ENCODE measurements around the gene TTLL5.

- no peak for TF ChIP-seq GATA2 (IDR thresholded peaks at IDR 0.05; ENCODE audit: low read depth, low read length)
- no peak for TF ChIP-seq GATA3 (IDR thresholded peaks at IDR 0.05; ENCODE audit: low read depth, low read length)
Observed at GRCh38 chr14:75981426-75982265, 320.6 kb downstream of the TTLL5 start, which contains the start of gene TGFB3.
